ENCODE measurements around the gene RAB6B. TPM values are rescaled to one million over a fixed set of nuclear protein-coding genes. Genes with fewer than 3 reads are reported as not detected.

The RAB6B gene
- total and polyA plus RNA-seq, 2 experiments from 2014 or later, result 1.2 to 3.9 TPM

- Mint-ChIP-seq H3K9me3 (no peaks in the 10 kb centered on the region), H3K27me3 (ENCODE audit: insufficient read depth, low read depth, poor library complexity) (peaks cover 13% of the 10 kb centered on the region), H3K27ac (no peak overlapping the region), H3K36me3 (ENCODE audit: low read depth) (no peaks in the 10 kb centered on the region), H3K4me1 (no peaks in the 10 kb centered on the region), H3K4me3 (no peak overlapping the region)
- H3K79me2 ChIP-seq (replicated peaks; ENCODE audit: insufficient read depth), result no peaks in the 10 kb centered on the region
- no peaks in the 10 kb centered on the region for H3K4me1 ChIP-seq (ENCODE audit: insufficient read depth)
- no peak for ATAC-seq
- H3K27ac ChIP-seq (ENCODE audit: low read depth), result no peak overlapping the region
- no peak overlapping the region for H3K4me3 ChIP-seq
- no peaks in the 10 kb centered on the region for H4K20me1 ChIP-seq (replicated peaks; ENCODE audit: insufficient read depth)
- no peak for DNase-seq (ENCODE audit: low spot score)
- TF ChIP-seq NANOG (IDR thresholded peaks at IDR 0.05; ENCODE audit: borderline replicate concordance), result no peak
- TF ChIP-seq CTCF (conservative IDR thresholded peaks at IDR 0.05; ENCODE audit: low read depth in 2 of 2), result no peak
- TF ChIP-seq REST (IDR thresholded peaks at IDR 0.05; ENCODE audit: unreplicated experiment), result no peak
- no peak for TF ChIP-seq EZH2 (IDR thresholded peaks at IDR 0.05; ENCODE audit: low read depth, unreplicated experiment)
- TF ChIP-seq CREB1 (CRISPR knock-in tag; IDR thresholded peaks at IDR 0.05; ENCODE audit: low read depth), result no peak
- no peak for TF ChIP-seq ETS1 (IDR thresholded peaks at IDR 0.05)
- no peak for TF ChIP-seq JUNB (IDR thresholded peaks at IDR 0.05; ENCODE audit: unreplicated experiment)
- H3K4me2 ChIP-seq, result no peak overlapping the region
- H3F3A ChIP-seq (replicated peaks; ENCODE audit: low read depth), result no peaks in the 10 kb centered on the region
- no peak overlapping the region for H2AFZ ChIP-seq
- no peaks in the 10 kb centered on the region for H3K9me2 ChIP-seq (ENCODE audit: insufficient read depth)
- no peaks in the 10 kb centered on the region for H3K36me3 ChIP-seq (ENCODE audit: insufficient read depth)
- H3K27me3 ChIP-seq (ENCODE audit: insufficient read depth), result no peaks in the 10 kb centered on the region
Measured at GRCh38 chr3:133843634-133844033, 52.0 kb downstream of the RAB6B start.

- Histone ChIP-seq H3K9me2 (ENCODE audit: insufficient read depth) (no peaks in the 10 kb centered on the region), H3K4me1 (ENCODE audit: insufficient read depth) (no peaks in the 10 kb centered on the region), H4K20me1 (replicated peaks; ENCODE audit: insufficient read depth) (no peaks in the 10 kb centered on the region), H3K27ac (ENCODE audit: low read depth) (no peak overlapping the region), H3K36me3 (ENCODE audit: insufficient read depth) (no peaks in the 10 kb centered on the region), H3K27me3 (ENCODE audit: insufficient read depth) (no peaks in the 10 kb centered on the region), H2AFZ (no peak overlapping the region), H3K4me3 (no peak overlapping the region), H3K4me2 (no peak overlapping the region), H3K79me2 (replicated peaks; ENCODE audit: insufficient read depth) (no peaks in the 10 kb centered on the region), H3F3A (replicated peaks; ENCODE audit: low read depth) (no peaks in the 10 kb centered on the region)
- ATAC-seq (no peak), DNase-seq (ENCODE audit: low spot score) (no peak)
- H3K9me3 Mint-ChIP-seq, result no peaks in the 10 kb centered on the region
- no peak overlapping the region for H3K4me3 Mint-ChIP-seq
- no peaks in the 10 kb centered on the region for H3K36me3 Mint-ChIP-seq (ENCODE audit: low read depth)
- H3K27me3 Mint-ChIP-seq (ENCODE audit: insufficient read depth, low read depth, poor library complexity), result peaks cover 12% of the 10 kb centered on the region
- H3K27ac Mint-ChIP-seq, result no peak overlapping the region
- no peaks in the 10 kb centered on the region for H3K4me1 Mint-ChIP-seq
- TF ChIP-seq CTCF (conservative IDR thresholded peaks at IDR 0.05; ENCODE audit: low read depth in 2 of 2), result no peak
- no peak for TF ChIP-seq STAT1 (IDR thresholded peaks at IDR 0.05; ENCODE audit: unreplicated experiment)
- TF ChIP-seq POLR2AphosphoS5 (IDR thresholded peaks at IDR 0.05; ENCODE audit: low read depth), result no peak
- no peak for TF ChIP-seq REST (IDR thresholded peaks at IDR 0.05; ENCODE audit: unreplicated experiment)
- TF ChIP-seq EZH2 (IDR thresholded peaks at IDR 0.05; ENCODE audit: low read depth, unreplicated experiment), result no peak
- TF ChIP-seq NANOG (IDR thresholded peaks at IDR 0.05; ENCODE audit: borderline replicate concordance), result no peak
- TF ChIP-seq CREB1 (CRISPR knock-in tag; IDR thresholded peaks at IDR 0.05; ENCODE audit: low read depth), result no peak
- no peak for TF ChIP-seq JUNB (IDR thresholded peaks at IDR 0.05; ENCODE audit: unreplicated experiment)
- TF ChIP-seq ZNF114 (CRISPR knock-in tag; IDR thresholded peaks at IDR 0.05), result no peak
- no peak for TF ChIP-seq EZH2phosphoT487 (IDR thresholded peaks at IDR 0.05; ENCODE audit: unreplicated experiment)
- TF ChIP-seq ZNF331 (CRISPR knock-in tag; IDR thresholded peaks at IDR 0.05; ENCODE audit: low read depth), result no peak
Measured at GRCh38 chr3:133842158-133842557, 53.5 kb downstream of the RAB6B start.
